HepG2 (cell line): Measurements from ENCODE around the gene FAM83D. TPM values are rescaled to one million over a fixed set of nuclear protein-coding genes. Genes with fewer than 3 reads are reported as not detected.
A peak's percentile ranks its signal among the peaks of the same experiment; 100 is the strongest.

ENCODE experiments used
- AGO1 ChIP-seq: fragments of 200-400 bp; formaldehyde crosslinking; IDR thresholded peaks from 2 replicates; pipeline ENCODE4 v1.6.1; 2017; ENCODE audit warnings: mild to moderate bottlenecking, low read depth, low read length, moderate library complexity; ENCODE audit not compliant: poor library complexity, severe bottlenecking
- CAMTA2 ChIP-seq: sonication (generic); formaldehyde crosslinking; IDR thresholded peaks from 2 replicates; pipeline ENCODE4 v1.4.0; 2020; ENCODE audit warnings: mild to moderate bottlenecking, missing genetic modification reagents, borderline replicate concordance
- ELF4 ChIP-seq: sonication (generic); formaldehyde crosslinking; IDR thresholded peaks from 2 replicates; pipeline ENCODE4 v1.5.0; 2020; ENCODE audit warnings: missing genetic modification reagents, mild to moderate bottlenecking, moderate library complexity, borderline replicate concordance
- EZH2 ChIP-seq: conservative IDR thresholded peaks from 2 replicates; pipeline ENCODE4 v1.6.1; 2012; ENCODE audit warnings: mild to moderate bottlenecking, low read depth, low read length, moderate library complexity
- FOSL1 ChIP-seq: sonication (generic); formaldehyde crosslinking; IDR thresholded peaks from 2 replicates; pipeline ENCODE4 v1.9.0; 2021; ENCODE audit warnings: missing genetic modification reagents, borderline replicate concordance
- KAT2B ChIP-seq: fragments of 150-350 bp; IDR thresholded peaks from 2 replicates; pipeline ENCODE4 v1.6.1; 2014; ENCODE audit warnings: low read depth, low read length, borderline replicate concordance
- KMT2A ChIP-seq: sonication (generic); formaldehyde crosslinking; IDR thresholded peaks from 2 replicates; pipeline ENCODE4 v1.4.0; 2020; ENCODE audit warnings: missing genetic modification reagents
- MAFG ChIP-seq: sonication (generic); formaldehyde crosslinking; IDR thresholded peaks from 2 replicates; pipeline ENCODE4 v1.5.1; 2020; ENCODE audit warnings: mild to moderate bottlenecking, missing genetic modification reagents
- NR1H2 ChIP-seq: sonication (generic); formaldehyde crosslinking; IDR thresholded peaks from 2 replicates; pipeline ENCODE4 v1.8.1; 2022; ENCODE audit warnings: low read depth, missing genetic modification reagents, borderline replicate concordance
- PLSCR1 ChIP-seq: sonication (generic); formaldehyde crosslinking; IDR thresholded peaks from 2 replicates; pipeline ENCODE4 v1.5.0; 2020; ENCODE audit warnings: missing genetic modification reagents, mild to moderate bottlenecking, borderline replicate concordance
- SNRNP70 ChIP-seq: fragments of 200-400 bp; formaldehyde crosslinking; IDR thresholded peaks from 2 replicates; pipeline ENCODE4 v1.6.1; 2017; ENCODE audit warnings: mild to moderate bottlenecking, low read depth, low read length, moderate library complexity
- TCF7 ChIP-seq: sonication (generic); IDR thresholded peaks from 2 replicates; pipeline ENCODE4 v1.6.1; 2016; ENCODE audit warnings: antibody characterized with exemption, low read depth
- ZNF160 ChIP-seq: sonication (generic); formaldehyde crosslinking; IDR thresholded peaks from 2 replicates; pipeline ENCODE4 v1.8.0; 2022; ENCODE audit warnings: mild to moderate bottlenecking, inconsistent platforms, missing genetic modification reagents
- ZNF224 ChIP-seq: sonication (generic); formaldehyde crosslinking; IDR thresholded peaks from 2 replicates; pipeline ENCODE4 v1.5.0; 2020; ENCODE audit warnings: mild to moderate bottlenecking, missing genetic modification reagents
- ZNF235 ChIP-seq: sonication (generic); formaldehyde crosslinking; IDR thresholded peaks from 2 replicates; pipeline ENCODE4 v1.8.1; 2023; ENCODE audit warnings: mild to moderate bottlenecking, missing genetic modification reagents, borderline replicate concordance
- ZNF281 ChIP-seq: sonication (generic); formaldehyde crosslinking; IDR thresholded peaks from 2 replicates; pipeline ENCODE4 v1.4.0; 2020; ENCODE audit warnings: missing genetic modification reagents, borderline replicate concordance
- ZNF317 ChIP-seq: sonication (generic); formaldehyde crosslinking; IDR thresholded peaks from 2 replicates; pipeline ENCODE4 v1.5.0; 2020; ENCODE audit warnings: mild to moderate bottlenecking, missing genetic modification reagents
- ZNF382 ChIP-seq: sonication (generic); formaldehyde crosslinking; IDR thresholded peaks from 2 replicates; pipeline ENCODE4 v1.5.0; 2020; ENCODE audit warnings: missing genetic modification reagents, mild to moderate bottlenecking, borderline replicate concordance
- ZNF615 ChIP-seq: sonication (generic); formaldehyde crosslinking; IDR thresholded peaks from 2 replicates; pipeline ENCODE4 v1.5.0; 2020; ENCODE audit warnings: mild to moderate bottlenecking, missing genetic modification reagents, borderline replicate concordance
- polyA plus RNA-seq, 8 experiments: library from polyadenylated mRNA; depleted of rRNA in 3 of 8; stranded (reverse) in 7 of 8; unstranded in 1 of 8; fragments of >200 nt; fragmentation: Illumina TruSeq in 4 of 8; extraction: Trizol in 4 of 8; gene quantifications; 2 replicates each; pipeline versions ENCODE4 v1.2.1 to v1.2.3, GENCODE V29; 2011 to 2016; ENCODE audit warnings: low read depth in 4 of 8, missing spikeins in 1 of 8, mixed read lengths in 1 of 8; ENCODE audit not compliant: insufficient read depth in 1 of 8
- total RNA-seq, 5 experiments: library from RNA; depleted of rRNA; stranded (reverse); fragments of >200 nt; fragmentation: Illumina TruSeq; extraction: Trizol; gene quantifications; 2 replicates each; pipeline ENCODE4 v1.2.3, GENCODE V29; 2016; ENCODE audit warnings: low read depth in 1 of 5
- TF ChIP-seq, protein P1 (sequence below): IDR thresholded peaks from 2 replicates; pipeline ENCODE4 v1.4.0; 2020; ENCODE audit warnings: mild to moderate bottlenecking, missing genetic modification reagents
- TF ChIP-seq, protein P2 (sequence below): sonication (generic); formaldehyde crosslinking; IDR thresholded peaks from 2 replicates; pipeline ENCODE4 v1.5.0; 2020; ENCODE audit warnings: missing genetic modification reagents

The FAM83D gene
- total and polyA plus RNA-seq, 2 of the 13 experiments (the other 11 are each of a cell fraction or from before 2014, with no cell fraction given): 51.4 to 64.0 TPM

DNA sequence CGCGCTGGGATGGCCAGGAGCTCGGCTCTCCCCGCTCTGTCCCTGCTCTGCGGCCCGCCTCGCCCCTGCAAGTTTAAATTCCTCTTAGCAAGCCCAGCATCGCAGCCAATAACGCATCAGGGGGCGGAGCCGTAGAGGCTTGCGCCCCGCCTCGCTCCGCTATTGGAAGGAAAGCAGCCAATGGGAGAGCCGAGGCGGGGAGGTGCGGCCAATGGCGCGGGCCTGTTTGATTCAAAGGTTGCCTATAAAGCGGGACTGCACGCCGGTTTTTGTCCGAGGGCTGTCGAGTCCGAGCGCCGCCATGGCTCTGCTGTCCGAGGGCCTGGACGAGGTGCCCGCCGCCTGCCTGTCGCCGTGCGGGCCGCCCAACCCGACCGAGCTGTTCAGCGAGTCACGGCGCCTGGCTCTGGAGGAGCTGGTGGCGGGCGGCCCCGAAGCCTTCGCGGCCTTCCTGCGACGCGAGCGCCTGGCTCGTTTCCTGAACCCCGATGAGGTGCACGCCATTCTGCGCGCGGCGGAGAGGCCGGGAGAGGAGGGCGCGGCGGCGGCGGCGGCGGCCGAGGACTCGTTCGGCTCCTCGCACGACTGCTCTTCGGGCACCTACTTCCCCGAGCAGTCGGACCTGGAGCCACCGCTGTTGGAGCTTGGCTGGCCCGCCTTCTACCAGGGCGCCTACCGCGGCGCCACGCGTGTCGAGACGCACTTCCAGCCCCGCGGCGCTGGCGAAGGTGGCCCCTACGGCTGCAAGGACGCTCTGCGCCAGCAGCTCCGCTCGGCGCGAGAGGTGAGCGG lies at the start of gene FAM83D (continued):
- TF ChIP-seq, protein P1, sequence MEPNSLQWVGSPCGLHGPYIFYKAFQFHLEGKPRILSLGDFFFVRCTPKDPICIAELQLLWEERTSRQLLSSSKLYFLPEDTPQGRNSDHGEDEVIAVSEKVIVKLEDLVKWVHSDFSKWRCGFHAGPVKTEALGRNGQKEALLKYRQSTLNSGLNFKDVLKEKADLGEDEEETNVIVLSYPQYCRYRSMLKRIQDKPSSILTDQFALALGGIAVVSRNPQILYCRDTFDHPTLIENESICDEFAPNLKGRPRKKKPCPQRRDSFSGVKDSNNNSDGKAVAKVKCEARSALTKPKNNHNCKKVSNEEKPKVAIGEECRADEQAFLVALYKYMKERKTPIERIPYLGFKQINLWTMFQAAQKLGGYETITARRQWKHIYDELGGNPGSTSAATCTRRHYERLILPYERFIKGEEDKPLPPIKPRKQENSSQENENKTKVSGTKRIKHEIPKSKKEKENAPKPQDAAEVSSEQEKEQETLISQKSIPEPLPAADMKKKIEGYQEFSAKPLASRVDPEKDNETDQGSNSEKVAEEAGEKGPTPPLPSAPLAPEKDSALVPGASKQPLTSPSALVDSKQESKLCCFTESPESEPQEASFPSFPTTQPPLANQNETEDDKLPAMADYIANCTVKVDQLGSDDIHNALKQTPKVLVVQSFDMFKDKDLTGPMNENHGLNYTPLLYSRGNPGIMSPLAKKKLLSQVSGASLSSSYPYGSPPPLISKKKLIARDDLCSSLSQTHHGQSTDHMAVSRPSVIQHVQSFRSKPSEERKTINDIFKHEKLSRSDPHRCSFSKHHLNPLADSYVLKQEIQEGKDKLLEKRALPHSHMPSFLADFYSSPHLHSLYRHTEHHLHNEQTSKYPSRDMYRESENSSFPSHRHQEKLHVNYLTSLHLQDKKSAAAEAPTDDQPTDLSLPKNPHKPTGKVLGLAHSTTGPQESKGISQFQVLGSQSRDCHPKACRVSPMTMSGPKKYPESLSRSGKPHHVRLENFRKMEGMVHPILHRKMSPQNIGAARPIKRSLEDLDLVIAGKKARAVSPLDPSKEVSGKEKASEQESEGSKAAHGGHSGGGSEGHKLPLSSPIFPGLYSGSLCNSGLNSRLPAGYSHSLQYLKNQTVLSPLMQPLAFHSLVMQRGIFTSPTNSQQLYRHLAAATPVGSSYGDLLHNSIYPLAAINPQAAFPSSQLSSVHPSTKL (CRISPR knock-in tag): peak; percentile 85
- TF ChIP-seq NR1H2 (CRISPR knock-in tag) (peak; percentile 87), AGO1 (no peak), CAMTA2 (CRISPR knock-in tag) (peak; percentile 78; the same call in 1 of the 2 replicates), ZNF224 (CRISPR knock-in tag) (0 out of 2 replicates have a peak, but pooled peaks have one; percentile 85), EZH2 (no peak), ELF4 (CRISPR knock-in tag) (no peak), FOSL1 (CRISPR knock-in tag) (peak; percentile 51; the same call in 1 of the 2 replicates), ZNF235 (CRISPR knock-in tag) (peak; percentile 95), KMT2A (CRISPR knock-in tag) (peak; percentile 99), ZNF382 (CRISPR knock-in tag) (no peak), ZNF615 (CRISPR knock-in tag) (no peak), SNRNP70 (no peak), ZNF281 (CRISPR knock-in tag) (no peak), TCF7 (no peak), KAT2B (no peak), PLSCR1 (CRISPR knock-in tag) (no peak), MAFG (peak; percentile 51; the same call in 1 of the 2 replicates), ZNF317 (CRISPR knock-in tag) (0 out of 2 replicates have a peak, but pooled peaks have one; percentile 33), ZNF160 (CRISPR knock-in tag) (peak; percentile 96)
- TF ChIP-seq, protein P2, sequence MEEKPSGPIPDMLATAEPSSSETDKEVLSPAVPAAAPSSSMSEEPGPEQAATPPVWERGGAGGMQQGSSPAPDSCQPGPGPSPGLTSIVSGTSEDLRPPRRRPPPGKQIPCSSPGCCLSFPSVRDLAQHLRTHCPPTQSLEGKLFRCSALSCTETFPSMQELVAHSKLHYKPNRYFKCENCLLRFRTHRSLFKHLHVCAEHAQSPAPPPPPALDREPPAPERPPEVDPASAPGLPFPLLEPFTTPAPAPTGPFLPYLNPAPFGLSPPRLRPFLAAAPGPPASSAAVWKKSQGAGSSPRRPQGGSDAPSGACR (CRISPR knock-in tag): peak; percentile 74; the same call in 1 of the 2 replicates
